ENCODE results near the gene NRROS. TPM values are rescaled to one million over a fixed set of nuclear protein-coding genes. Genes with fewer than 3 reads are reported as not detected.

Gene NRROS
- total RNA-seq, 1 experiment from 2014 or later = 0.07 TPM

- TF ChIP-seq EZH2 (IDR thresholded peaks at IDR 0.05; ENCODE audit: low read length, unreplicated experiment) (no peak), EZH2phosphoT487 (IDR thresholded peaks at IDR 0.05; ENCODE audit: borderline replicate concordance, low read length) (no peak), CTCF (conservative IDR thresholded peaks at IDR 0.05; ENCODE audit: low read depth, low read length) (no peak)
- no peak overlapping the region for H3K27ac ChIP-seq (ENCODE audit: low read length)
- intact Hi-C loops (cut with micrococcal nuclease) = no loop called here
Measured at GRCh38 chr3:196624907-196625306, 14.6 kb upstream of the NRROS start.

GRCh38 chr3:196625331-196625730, 14.2 kb upstream of the NRROS start:
- intact Hi-C loops (cut with micrococcal nuclease) = no loop called here
- DNase-seq = no peak

More at GRCh38 chr3:196624907-196625306, 14.6 kb upstream of the NRROS start:
- Histone ChIP-seq H3K4me3 (ENCODE audit: low read length) (no peak overlapping the region), H3K9me3 (ENCODE audit: low read length) (no peaks in the 10 kb centered on the region), H4K20me1 (ENCODE audit: low read length) (no peaks in the 10 kb centered on the region), H3K36me3 (ENCODE audit: low read depth, low read length) (no peaks in the 10 kb centered on the region), H3K9me2 (replicated peaks; ENCODE audit: low read length) (0 out of 2 replicates have a peak, but pooled peaks cover 2% of the 10 kb centered on the region), H3K79me2 (ENCODE audit: low read length) (no peaks in the 10 kb centered on the region), H3K4me2 (ENCODE audit: low read length) (no peak overlapping the region), H2AFZ (ENCODE audit: low read length) (no peak overlapping the region), H3K27me3 (ENCODE audit: low read length) (no peaks in the 10 kb centered on the region), H3K9ac (ENCODE audit: low read length) (no peak overlapping the region), H3F3A (ENCODE audit: low read length, unreplicated experiment) (no peaks in the 10 kb centered on the region), H3K4me1 (ENCODE audit: insufficient read depth, low read length) (peaks cover 13% of the 10 kb centered on the region)
- no peak for ATAC-seq
- DNase-seq = no peak
- ChIA-PET POLR2A (ENCODE audit: unreplicated experiment) (no interaction called here), CTCF (no interaction called here)
- BruUV-seq (replicated peaks) = no TSS peak

More at GRCh38 chr3:196625331-196625730, 14.2 kb upstream of the NRROS start:
- ATAC-seq = no peak
- Histone ChIP-seq H3K36me3 (ENCODE audit: low read depth, low read length) (no peaks in the 10 kb centered on the region), H3K27ac (ENCODE audit: low read length) (no peak overlapping the region), H3K9me3 (ENCODE audit: low read length) (no peaks in the 10 kb centered on the region), H3K9me2 (replicated peaks; ENCODE audit: low read length) (0 out of 2 replicates have a peak, but pooled peaks cover 2% of the 10 kb centered on the region), H2AFZ (ENCODE audit: low read length) (no peak overlapping the region), H3K4me3 (ENCODE audit: low read length) (no peak overlapping the region), H3K4me1 (ENCODE audit: insufficient read depth, low read length) (peaks cover 13% of the 10 kb centered on the region), H3K4me2 (ENCODE audit: low read length) (no peak overlapping the region), H4K20me1 (ENCODE audit: low read length) (no peaks in the 10 kb centered on the region), H3K27me3 (ENCODE audit: low read length) (no peaks in the 10 kb centered on the region), H3K9ac (ENCODE audit: low read length) (no peak overlapping the region), H3K79me2 (ENCODE audit: low read length) (no peaks in the 10 kb centered on the region), H3F3A (ENCODE audit: low read length, unreplicated experiment) (no peaks in the 10 kb centered on the region)
- ChIA-PET POLR2A (ENCODE audit: unreplicated experiment) (no interaction called here), CTCF (no interaction called here)
- BruUV-seq (replicated peaks) = no TSS peak
- TF ChIP-seq EZH2phosphoT487 (IDR thresholded peaks at IDR 0.05; ENCODE audit: borderline replicate concordance, low read length) (no peak), CTCF (conservative IDR thresholded peaks at IDR 0.05; ENCODE audit: low read depth, low read length) (no peak), EZH2 (IDR thresholded peaks at IDR 0.05; ENCODE audit: low read length, unreplicated experiment) (no peak)

All from PC-3 (cell line).